HG03103 (cell line): ENCODE results near the gene ASAP3.
"Not testable (repeated sequence)": the region's sequence is repeated elsewhere in the genome, so short reads cannot be mapped to it uniquely, and the experiment has no call there.

Experiments used
- ATAC-seq: cut with Tn5 transposase; IDR thresholded peaks from one replicate; pipeline ENCODE4 v1.9.1; 2021; ENCODE audit warnings: low read depth; ENCODE audit not compliant: unreplicated experiment

The ASAP3 gene

GRCh38 chr1:23401313-23401712 is 82.7 kb downstream of the ASAP3 start:
- no peak for ATAC-seq

- ATAC-seq, result no peak
Measured at GRCh38 chr1:23400324-23401114, 83.5 kb downstream of the ASAP3 start.

GRCh38 chr1:23399229-23399628 is 84.8 kb downstream of the ASAP3 start:
- ATAC-seq, result no peak

GRCh38 chr1:23397908-23398307 is 86.1 kb downstream of the ASAP3 start:
- no peak for ATAC-seq

GRCh38 chr1:23396380-23396779 is 87.6 kb downstream of the ASAP3 start:
- ATAC-seq, result no peak

- ATAC-seq, result no peak
Measured at GRCh38 chr1:23395849-23396248, 88.1 kb downstream of the ASAP3 start.

GRCh38 chr1:23395154-23395724 is 88.7 kb downstream of the ASAP3 start:
- ATAC-seq, result no peak

- no peak for ATAC-seq
Measured at GRCh38 chr1:23394684-23395083, 89.3 kb downstream of the ASAP3 start.

- ATAC-seq, result no peak
Measured at GRCh38 chr1:23394181-23394580, 89.8 kb downstream of the ASAP3 start.

- no peak for ATAC-seq
Measured at GRCh38 chr1:23393706-23394105, 90.3 kb downstream of the ASAP3 start.

GRCh38 chr1:23392125-23392855 is 91.7 kb downstream of the ASAP3 start:
- ATAC-seq, result no peak

- ATAC-seq, result no peak
Measured at GRCh38 chr1:23389837-23390321, 94.1 kb downstream of the ASAP3 start.

GRCh38 chr1:23387494-23387893 is 96.5 kb downstream of the ASAP3 start:
- ATAC-seq, result no peak

- no peak for ATAC-seq
Measured at GRCh38 chr1:23385119-23385621, 98.8 kb downstream of the ASAP3 start.

GRCh38 chr1:23384312-23385058 is 99.5 kb downstream of the ASAP3 start:
- no peak for ATAC-seq

GRCh38 chr1:23383577-23384311 is 100.2 kb downstream of the ASAP3 start:
- ATAC-seq, result no peak

GRCh38 chr1:23381233-23381885 is 102.6 kb downstream of the ASAP3 start:
- ATAC-seq, result no peak

GRCh38 chr1:23380719-23381118 is 103.3 kb downstream of the ASAP3 start:
- ATAC-seq, result no peak

GRCh38 chr1:23380236-23380635 is 103.7 kb downstream of the ASAP3 start:
- not testable (repeated sequence) for ATAC-seq
